HG02884 (cell line): ENCODE measurements around the gene LIMS2.

Experiments used
- ATAC-seq: cut with Tn5 transposase; IDR thresholded peaks from one replicate; pipeline ENCODE4 v1.9.1; 2021; ENCODE audit warnings: mild to moderate bottlenecking, moderate library complexity; ENCODE audit not compliant: unreplicated experiment

LIMS2 gene

GRCh38 chr2:127675331-127676261 lies at the start of gene LIMS2:
TSS of gene LIMS2 (minus strand) at chr2:127675530. CDS start at chr2:127675024, 506 bp downstream.
- no peak for ATAC-seq

- no peak for ATAC-seq
These were observed 47.5 kb upstream of the LIMS2 start for GRCh38 chr2:127722807-127723206.

- no peak for ATAC-seq
These were observed 46.6 kb upstream of the LIMS2 start for GRCh38 chr2:127721978-127722355.

DNA sequence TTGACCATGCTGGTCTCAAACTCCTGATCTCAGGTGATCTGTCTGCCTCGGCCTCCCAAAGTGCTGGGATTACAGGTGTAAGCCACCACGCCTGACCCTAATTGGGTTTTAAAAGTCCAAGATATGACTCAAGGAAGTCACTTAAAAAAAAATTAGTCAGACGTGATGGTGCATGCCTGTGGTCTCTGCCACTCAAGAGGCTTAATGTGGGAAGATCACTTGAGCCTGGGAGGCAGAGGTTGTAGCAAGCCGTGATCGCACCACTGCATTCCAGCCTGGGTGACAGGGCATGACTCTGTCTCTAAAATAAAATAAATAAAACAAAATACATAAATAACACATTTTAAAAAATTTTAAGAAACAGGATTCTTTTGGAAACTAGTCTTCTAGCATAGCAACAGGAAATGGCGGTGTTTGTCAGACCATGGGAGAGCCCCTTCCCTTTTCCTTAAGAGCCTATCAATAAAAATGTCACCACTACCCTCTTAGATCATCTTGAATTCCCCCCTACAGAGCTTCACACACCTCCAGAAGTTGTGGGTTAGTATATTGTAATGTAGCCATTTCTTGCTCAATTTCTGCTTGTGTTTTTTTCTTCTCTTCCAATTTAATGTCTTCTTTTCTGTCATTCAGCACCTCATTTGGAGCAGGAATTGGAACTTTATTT lies 46.1 kb upstream of the LIMS2 start:
- ATAC-seq = no peak

- ATAC-seq = no peak
These were observed 44.2 kb upstream of the LIMS2 start for GRCh38 chr2:127719301-127720218.

- ATAC-seq = no peak
These were observed 42.9 kb upstream of the LIMS2 start for GRCh38 chr2:127718271-127718670.

GRCh38 chr2:127715778-127716449 lies 40.6 kb upstream of the LIMS2 start:
- no peak for ATAC-seq

DNA sequence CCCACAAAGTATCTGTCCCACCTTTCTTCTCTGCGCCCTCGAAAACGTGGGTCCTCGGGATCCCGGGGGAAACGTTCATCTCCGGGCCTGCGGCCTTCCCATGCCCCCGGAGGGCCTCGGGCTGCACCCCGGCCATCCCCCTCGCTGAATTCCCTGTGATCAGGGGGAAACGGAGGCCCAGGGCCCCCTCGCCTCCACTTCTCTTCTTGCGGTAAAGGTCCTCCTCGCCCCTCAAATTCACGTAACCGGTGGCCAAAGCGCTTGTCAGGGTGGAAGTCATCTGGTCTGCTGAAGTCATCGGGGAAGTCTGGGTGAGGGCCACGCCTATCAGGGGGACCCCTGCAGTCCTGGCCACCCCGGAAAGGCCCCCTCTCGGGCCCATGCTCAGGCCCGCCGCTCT lies 38.2 kb upstream of the LIMS2 start:
- no peak for ATAC-seq

- no peak for ATAC-seq
These were observed 37.7 kb upstream of the LIMS2 start for GRCh38 chr2:127712999-127713398.

DNA sequence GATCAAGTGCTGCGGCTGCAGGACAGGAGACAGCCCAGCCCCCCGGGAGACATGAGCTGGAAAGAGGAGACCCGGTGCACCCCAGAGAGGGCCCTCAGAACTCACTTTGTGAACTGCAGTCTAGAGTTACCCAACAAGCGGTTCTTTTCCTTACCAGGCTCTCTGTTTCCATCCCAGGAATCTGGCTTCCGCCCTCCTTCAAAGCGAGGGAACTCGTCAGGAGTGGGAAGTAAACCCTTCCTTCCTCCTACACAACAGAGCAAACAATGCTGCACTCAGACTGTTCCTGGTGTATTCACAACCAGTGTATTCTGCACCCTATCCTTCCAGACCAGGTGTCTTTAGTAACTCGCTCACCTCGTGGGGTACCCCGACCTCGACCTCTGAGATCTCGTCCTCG lies 34.0 kb upstream of the LIMS2 start:
- no peak for ATAC-seq

GRCh38 chr2:127707890-127708648 lies 32.7 kb upstream of the LIMS2 start:
- no peak for ATAC-seq

GRCh38 chr2:127706215-127706990 lies 31.1 kb upstream of the LIMS2 start:
- no peak for ATAC-seq

DNA sequence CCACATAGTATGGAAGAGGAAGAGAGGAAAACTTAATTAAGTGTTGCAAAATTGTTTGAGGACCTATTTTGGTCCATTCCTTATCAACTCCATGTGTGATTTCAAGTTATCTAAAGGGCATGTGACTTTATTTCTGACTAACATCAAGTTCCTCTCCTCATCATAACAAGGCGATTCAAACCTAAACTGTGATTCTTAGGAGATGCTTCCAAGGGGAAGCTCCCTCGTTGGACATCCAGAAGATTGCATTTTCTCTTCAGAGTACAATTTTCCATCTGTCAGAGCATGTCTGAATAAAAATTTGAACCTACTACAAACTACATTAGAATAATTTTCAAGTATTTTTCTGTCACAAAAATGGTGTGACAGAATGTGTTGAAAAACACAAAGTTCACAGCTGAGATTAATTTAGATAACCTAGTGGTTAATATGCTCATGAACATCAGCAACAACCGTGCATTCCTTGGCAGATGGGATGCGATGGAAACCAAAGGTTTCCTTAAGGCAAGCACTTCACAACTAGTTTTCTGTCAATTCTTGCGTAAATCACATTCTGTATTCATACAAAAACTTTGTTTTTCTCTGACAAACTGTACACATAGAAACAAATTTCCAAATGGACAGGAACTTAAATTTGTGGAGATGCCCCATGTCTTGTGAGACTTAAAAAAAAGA lies 30.2 kb upstream of the LIMS2 start:
- ATAC-seq = no peak

DNA sequence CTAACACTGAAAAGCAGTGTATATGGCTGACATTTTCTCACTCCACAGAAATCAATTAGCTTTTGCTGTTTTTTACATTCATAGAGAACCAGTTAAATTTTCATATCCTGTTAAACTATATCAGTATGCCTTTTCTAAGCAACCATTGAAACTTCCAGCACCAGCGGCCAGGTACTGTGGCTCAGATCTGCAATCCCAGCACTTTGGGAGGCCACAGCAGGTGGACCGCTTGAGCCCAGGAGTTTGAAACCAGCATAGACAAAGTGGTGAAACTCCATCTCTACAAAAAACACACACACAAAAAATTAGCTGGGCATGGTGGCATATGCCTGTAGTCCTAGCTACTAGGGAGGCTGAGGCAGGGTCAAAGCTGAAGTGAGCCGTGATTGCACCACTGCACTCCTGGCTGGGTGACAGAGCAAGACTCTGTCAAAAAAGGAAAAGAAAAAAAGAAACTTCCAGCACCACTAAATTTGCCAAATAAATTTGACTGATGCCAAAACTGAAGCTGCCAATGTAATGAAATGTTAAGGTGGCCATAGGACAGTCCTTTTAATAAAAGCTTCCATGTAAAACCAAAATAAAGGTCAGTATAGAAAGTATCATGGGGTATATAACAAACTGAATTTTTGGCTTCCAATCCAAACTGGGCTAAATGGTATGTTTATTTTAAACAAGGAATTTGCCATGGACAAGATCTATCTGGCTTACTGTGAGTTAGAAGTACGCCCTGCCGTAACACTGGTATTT lies 29.5 kb upstream of the LIMS2 start:
- no peak for ATAC-seq

- no peak for ATAC-seq
These were observed 28.0 kb upstream of the LIMS2 start for GRCh38 chr2:127703282-127703681.

- no peak for ATAC-seq
These were observed 27.2 kb upstream of the LIMS2 start for GRCh38 chr2:127702395-127703009.

DNA sequence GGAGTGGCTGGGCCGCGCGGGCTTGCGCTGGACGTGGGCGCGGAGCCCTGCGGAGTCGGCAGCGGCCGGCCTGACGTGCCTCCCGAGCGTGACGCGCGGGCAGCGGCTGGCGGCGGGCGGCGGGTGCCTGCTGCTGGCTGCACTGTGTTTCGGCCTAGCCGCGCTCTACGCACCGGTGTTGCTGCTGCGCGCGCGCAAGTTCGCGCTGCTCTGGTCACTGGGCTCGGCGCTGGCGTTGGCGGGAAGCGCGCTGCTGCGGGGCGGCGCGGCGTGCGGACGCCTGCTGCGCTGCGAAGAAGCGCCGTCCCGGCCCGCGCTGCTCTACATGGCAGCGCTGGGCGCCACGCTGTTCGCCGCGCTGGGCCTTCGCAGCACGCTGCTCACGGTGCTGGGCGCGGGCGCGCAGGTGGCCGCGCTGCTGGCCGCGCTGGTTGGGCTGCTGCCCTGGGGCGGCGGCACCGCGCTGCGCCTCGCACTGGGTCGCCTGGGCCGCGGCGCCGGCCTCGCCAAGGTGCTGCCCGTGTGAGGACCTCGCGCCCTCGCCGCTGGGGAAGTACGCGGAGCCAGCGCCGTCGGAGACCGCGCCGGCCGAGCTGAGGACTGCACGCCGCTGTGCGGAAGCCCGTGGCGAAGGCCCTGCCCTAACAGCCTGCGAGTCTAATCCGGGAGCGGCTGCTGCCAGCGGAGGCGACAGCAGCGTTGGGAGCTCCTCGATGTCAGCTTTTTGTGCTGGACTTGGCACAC lies 26.5 kb upstream of the LIMS2 start:
- ATAC-seq = peak; percentile 39
